RWPE2 (cell line): ENCODE data around the gene SMAD3.
A peak's percentile ranks its signal among the peaks of the same experiment; 100 is the strongest.

Experiments used
- ATAC-seq: fragments of 200-7000 bp; cut with Tn5 transposase; 3 replicates; pipeline ENCODE4 v1.9.1; 2021; ENCODE audit warnings: low read depth
- DNase-seq: peaks from one replicate; pipeline ENCODE4 v3.0.0-alpha.2; 2020; ENCODE audit warnings: low spot score
- H3K27ac ChIP-seq: fragments of 450-650 bp; 2 replicates; pipeline ENCODE4 v1.5.1; 2017; ENCODE audit warnings: mild to moderate bottlenecking; ENCODE audit not compliant: poor library complexity, severe bottlenecking
- H3K27me3 ChIP-seq: fragments of 250-450 bp; sonication (Bioruptor Pico); 2 replicates; pipeline ENCODE4 v1.5.1; 2021; ENCODE audit warnings: mild to moderate bottlenecking, moderate library complexity; ENCODE audit not compliant: insufficient read depth, poor library complexity, severe bottlenecking
- H3K36me3 ChIP-seq: fragments of 250-450 bp; sonication (Bioruptor Pico); 2 replicates; pipeline ENCODE4 v1.5.1; 2020; ENCODE audit warnings: low read depth, mild to moderate bottlenecking, moderate library complexity
- H3K4me1 ChIP-seq: fragments of 250-450 bp; sonication (Bioruptor Pico); 2 replicates; pipeline ENCODE4 v1.5.1; 2021; ENCODE audit warnings: mild to moderate bottlenecking, moderate library complexity; ENCODE audit not compliant: insufficient read depth, poor library complexity, severe bottlenecking
- H3K4me3 ChIP-seq: fragments of 250-450 bp; sonication (Bioruptor Pico); 2 replicates; pipeline ENCODE4 v1.5.1; 2021; ENCODE audit warnings: mild to moderate bottlenecking, moderate library complexity; ENCODE audit not compliant: severe bottlenecking
- H3K9me3 ChIP-seq: fragments of 250-450 bp; sonication (Bioruptor Pico); 2 replicates; pipeline ENCODE4 v1.5.1; 2021; ENCODE audit warnings: mild to moderate bottlenecking, moderate library complexity; ENCODE audit not compliant: severe bottlenecking
- TF ChIP-seq, protein P1 (sequence below): fragments of 450-650 bp; IDR thresholded peaks from one replicate; pipeline ENCODE4 v1.5.1; 2017; ENCODE audit warnings: mild to moderate bottlenecking, moderate library complexity; ENCODE audit not compliant: poor library complexity, severe bottlenecking

Gene SMAD3

DNA sequence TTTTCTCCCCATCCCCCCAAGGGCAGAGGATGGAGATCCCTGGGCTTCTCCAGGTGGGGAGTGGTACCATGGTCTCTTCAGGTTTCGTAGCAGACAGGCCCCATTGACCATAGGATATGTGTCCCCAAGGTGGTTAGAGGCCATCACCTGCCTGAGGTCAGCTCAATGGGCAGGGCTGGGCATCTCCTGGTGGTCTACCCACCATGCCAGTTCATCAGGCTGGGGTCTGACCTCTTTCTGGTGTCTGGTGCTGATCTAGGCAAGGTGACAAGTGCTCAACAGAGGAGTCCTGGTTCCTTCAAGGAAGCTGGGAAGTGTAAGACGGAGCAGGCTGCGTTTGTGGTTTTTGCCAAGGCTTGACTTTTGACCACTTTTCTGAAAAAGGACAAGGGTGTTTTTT lies 71.4 kb downstream of the SMAD3 start:
- TF ChIP-seq, protein P1, sequence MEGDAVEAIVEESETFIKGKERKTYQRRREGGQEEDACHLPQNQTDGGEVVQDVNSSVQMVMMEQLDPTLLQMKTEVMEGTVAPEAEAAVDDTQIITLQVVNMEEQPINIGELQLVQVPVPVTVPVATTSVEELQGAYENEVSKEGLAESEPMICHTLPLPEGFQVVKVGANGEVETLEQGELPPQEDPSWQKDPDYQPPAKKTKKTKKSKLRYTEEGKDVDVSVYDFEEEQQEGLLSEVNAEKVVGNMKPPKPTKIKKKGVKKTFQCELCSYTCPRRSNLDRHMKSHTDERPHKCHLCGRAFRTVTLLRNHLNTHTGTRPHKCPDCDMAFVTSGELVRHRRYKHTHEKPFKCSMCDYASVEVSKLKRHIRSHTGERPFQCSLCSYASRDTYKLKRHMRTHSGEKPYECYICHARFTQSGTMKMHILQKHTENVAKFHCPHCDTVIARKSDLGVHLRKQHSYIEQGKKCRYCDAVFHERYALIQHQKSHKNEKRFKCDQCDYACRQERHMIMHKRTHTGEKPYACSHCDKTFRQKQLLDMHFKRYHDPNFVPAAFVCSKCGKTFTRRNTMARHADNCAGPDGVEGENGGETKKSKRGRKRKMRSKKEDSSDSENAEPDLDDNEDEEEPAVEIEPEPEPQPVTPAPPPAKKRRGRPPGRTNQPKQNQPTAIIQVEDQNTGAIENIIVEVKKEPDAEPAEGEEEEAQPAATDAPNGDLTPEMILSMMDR, result no peak
- no peaks in the 10 kb centered on the region for H3K9me3 ChIP-seq
- no peak overlapping the region for H3K4me3 ChIP-seq
- no peak for ATAC-seq
- H3K27me3 ChIP-seq, result no peaks in the 10 kb centered on the region
- 0 out of 2 replicates have a peak, but pooled peaks cover 5% of the 10 kb centered on the region for H3K36me3 ChIP-seq
- peaks cover 68% of the 10 kb centered on the region for H3K4me1 ChIP-seq
- H3K27ac ChIP-seq, result peak overlapping the region; percentile 55
- no peak for DNase-seq

DNA sequence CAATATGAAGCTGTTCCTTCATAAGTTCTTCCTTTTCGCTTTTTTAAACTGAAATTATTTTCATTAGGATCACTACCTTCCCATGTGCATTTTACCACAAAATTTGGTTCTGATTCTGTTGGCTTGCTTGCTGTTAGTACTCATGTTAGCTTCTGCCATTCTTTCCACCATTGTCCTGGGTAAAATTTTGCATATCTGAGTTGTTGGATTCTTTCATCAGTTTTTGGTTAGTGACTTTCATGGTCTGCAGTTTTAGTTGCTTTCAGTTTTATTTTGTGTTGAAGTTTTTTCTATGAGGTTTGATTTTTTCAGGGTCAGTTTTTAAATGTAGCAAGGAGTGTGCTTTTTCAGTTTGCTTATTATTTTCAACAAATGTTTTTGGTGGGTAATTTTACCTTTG lies 71.9 kb downstream of the SMAD3 start:
- Histone ChIP-seq H3K4me3 (no peak overlapping the region), H3K27ac (peak overlapping the region; percentile 55), H3K36me3 (0 out of 2 replicates have a peak, but pooled peaks cover 5% of the 10 kb centered on the region), H3K27me3 (no peaks in the 10 kb centered on the region), H3K4me1 (peaks cover 72% of the 10 kb centered on the region), H3K9me3 (no peaks in the 10 kb centered on the region)
- DNase-seq (no peak), ATAC-seq (no peak)
- TF ChIP-seq, protein P1, result no peak

DNA sequence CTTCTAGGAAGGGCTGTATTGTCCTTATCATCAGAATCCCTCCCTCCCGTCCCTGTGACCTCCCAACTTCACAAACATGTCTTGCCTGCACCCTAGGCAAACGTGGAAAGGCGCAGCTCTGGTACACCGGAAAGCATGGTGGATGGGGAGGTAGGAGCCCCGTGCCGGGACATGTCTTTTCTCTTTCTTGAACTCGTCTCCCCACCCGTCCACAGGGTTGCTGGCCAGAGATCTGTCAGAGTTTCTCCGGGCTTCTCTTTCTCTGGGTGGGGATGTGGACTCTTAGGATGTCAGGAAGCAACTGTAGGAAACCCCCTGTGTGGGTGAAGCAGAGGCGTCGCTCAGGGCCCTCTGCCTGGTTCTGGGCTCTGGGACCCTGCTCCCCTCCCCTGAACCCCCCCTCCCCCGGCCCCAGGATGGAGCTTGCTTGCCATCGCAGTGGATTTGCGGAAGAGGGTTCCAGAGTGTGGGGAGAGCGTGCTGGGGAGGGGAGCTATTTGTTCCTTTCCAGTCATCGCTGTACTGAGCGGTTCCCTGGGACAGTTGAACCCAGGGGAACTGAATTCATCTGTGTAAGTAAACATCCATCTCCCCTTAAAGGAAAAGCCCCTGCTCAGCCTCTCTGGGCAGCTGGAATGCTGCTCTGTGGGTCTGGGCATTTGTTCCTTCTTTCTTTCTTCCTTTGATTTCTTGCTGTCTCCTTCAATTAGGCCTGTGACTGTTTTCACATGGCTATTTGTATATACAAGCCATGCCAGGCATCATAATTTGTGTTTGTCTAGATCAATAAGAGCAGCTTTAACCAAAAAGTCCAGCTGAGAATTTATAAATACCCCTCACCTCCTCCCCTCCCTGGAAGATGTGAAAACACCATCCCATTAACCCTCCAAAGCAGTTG lies 72.8 kb downstream of the SMAD3 start:
- H3K4me1 ChIP-seq, result peaks cover 76% of the 10 kb centered on the region

DNA sequence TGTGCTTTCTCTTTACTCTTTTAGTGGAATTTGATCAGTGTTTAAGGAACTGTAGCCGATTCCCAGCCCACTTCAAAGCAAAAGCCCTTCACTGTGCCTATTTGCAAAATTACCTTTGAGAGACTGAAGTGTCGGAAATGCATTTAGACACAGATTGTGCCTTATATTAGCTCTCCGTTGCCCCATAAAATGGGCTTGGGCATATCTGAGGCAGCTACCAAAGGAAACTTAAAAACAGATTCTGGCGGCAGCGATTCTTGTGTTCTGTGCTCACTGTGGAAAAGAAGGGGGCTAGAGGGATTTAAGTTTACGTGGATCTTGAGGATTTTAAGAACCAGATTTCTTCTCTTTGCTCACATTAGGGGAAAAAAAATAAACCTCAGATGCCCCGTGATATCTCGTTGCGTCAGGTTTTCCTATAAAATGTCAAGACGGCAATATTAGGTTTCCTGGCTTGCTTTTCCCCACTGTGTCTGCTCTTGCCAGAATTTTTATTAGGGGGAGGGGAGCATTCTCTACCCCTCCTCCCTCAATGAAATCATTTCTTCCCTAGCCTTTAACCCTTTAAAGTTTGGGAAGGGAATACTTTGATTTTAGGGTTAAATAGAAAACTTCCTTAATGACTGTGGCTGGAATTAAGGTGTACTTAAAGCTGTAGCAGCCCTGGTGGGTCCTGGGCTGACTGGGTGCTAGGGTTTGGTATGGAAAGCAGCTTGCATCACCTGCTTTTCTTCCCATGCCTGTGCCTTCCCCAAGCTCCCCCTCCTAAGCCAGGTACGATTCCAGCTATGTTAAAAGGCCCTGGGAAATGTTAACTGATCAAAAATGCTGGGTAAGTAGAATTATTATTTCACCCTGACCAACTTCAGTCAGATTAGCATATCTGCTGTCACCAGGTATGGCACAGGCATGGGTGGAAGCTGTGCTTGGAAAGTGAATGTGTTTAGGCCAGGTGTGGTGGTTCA lies 73.8 kb downstream of the SMAD3 start:
- TF ChIP-seq, protein P1, result no peak
- no peaks in the 10 kb centered on the region for H3K9me3 ChIP-seq
- H3K36me3 ChIP-seq, result 0 out of 2 replicates have a peak, but pooled peaks cover 7% of the 10 kb centered on the region
- DNase-seq (no peak), ATAC-seq (no peak)
- no peaks in the 10 kb centered on the region for H3K27me3 ChIP-seq
- H3K4me3 ChIP-seq, result no peak overlapping the region
- H3K27ac ChIP-seq, result peak overlapping the region; percentile 55
- H3K4me1 ChIP-seq, result peaks cover 75% of the 10 kb centered on the region

More for the DNA sequence above, 72.8 kb downstream of the SMAD3 start:
- TF ChIP-seq, protein P1, result no peak
- Histone ChIP-seq H3K9me3 (no peaks in the 10 kb centered on the region), H3K27ac (peak overlapping the region; percentile 55), H3K27me3 (no peaks in the 10 kb centered on the region), H3K4me3 (no peak overlapping the region), H3K36me3 (0 out of 2 replicates have a peak, but pooled peaks cover 5% of the 10 kb centered on the region)
- ATAC-seq, result peak; percentile 10; the same call in 2 of the 3 replicates
- no peak for DNase-seq
